Measurements from ENCODE around the gene LRRC10B. TPM values are rescaled to one million over a fixed set of nuclear protein-coding genes. Genes with fewer than 3 reads are reported as not detected.

LRRC10B gene
- total and polyA plus RNA-seq, 2 of the 8 experiments (the other 6 are each of a cell fraction or from before 2014, with no cell fraction given), result 0.47 to 0.71 TPM

DNA sequence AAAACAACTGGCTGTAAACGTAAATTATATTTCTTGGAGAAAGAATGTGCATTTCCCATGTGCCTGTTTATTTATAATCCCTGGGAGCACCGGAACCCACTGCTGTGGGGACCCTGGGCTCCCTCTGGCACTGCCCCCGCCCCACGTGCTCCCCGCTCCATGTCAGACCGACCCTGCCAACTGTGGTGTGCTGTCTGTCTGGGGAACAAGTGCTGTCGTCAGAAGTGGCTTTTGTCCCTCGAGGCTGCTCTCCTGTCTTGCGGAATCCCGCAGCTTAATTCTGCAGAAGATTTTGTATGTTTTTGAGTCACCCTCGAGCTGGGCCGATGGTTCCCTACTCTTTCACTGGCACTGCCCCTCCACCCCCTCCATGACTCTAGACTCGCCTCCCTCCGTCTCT lies 2.4 kb downstream of the LRRC10B start (continued):
- TF ChIP-seq, protein P1, sequence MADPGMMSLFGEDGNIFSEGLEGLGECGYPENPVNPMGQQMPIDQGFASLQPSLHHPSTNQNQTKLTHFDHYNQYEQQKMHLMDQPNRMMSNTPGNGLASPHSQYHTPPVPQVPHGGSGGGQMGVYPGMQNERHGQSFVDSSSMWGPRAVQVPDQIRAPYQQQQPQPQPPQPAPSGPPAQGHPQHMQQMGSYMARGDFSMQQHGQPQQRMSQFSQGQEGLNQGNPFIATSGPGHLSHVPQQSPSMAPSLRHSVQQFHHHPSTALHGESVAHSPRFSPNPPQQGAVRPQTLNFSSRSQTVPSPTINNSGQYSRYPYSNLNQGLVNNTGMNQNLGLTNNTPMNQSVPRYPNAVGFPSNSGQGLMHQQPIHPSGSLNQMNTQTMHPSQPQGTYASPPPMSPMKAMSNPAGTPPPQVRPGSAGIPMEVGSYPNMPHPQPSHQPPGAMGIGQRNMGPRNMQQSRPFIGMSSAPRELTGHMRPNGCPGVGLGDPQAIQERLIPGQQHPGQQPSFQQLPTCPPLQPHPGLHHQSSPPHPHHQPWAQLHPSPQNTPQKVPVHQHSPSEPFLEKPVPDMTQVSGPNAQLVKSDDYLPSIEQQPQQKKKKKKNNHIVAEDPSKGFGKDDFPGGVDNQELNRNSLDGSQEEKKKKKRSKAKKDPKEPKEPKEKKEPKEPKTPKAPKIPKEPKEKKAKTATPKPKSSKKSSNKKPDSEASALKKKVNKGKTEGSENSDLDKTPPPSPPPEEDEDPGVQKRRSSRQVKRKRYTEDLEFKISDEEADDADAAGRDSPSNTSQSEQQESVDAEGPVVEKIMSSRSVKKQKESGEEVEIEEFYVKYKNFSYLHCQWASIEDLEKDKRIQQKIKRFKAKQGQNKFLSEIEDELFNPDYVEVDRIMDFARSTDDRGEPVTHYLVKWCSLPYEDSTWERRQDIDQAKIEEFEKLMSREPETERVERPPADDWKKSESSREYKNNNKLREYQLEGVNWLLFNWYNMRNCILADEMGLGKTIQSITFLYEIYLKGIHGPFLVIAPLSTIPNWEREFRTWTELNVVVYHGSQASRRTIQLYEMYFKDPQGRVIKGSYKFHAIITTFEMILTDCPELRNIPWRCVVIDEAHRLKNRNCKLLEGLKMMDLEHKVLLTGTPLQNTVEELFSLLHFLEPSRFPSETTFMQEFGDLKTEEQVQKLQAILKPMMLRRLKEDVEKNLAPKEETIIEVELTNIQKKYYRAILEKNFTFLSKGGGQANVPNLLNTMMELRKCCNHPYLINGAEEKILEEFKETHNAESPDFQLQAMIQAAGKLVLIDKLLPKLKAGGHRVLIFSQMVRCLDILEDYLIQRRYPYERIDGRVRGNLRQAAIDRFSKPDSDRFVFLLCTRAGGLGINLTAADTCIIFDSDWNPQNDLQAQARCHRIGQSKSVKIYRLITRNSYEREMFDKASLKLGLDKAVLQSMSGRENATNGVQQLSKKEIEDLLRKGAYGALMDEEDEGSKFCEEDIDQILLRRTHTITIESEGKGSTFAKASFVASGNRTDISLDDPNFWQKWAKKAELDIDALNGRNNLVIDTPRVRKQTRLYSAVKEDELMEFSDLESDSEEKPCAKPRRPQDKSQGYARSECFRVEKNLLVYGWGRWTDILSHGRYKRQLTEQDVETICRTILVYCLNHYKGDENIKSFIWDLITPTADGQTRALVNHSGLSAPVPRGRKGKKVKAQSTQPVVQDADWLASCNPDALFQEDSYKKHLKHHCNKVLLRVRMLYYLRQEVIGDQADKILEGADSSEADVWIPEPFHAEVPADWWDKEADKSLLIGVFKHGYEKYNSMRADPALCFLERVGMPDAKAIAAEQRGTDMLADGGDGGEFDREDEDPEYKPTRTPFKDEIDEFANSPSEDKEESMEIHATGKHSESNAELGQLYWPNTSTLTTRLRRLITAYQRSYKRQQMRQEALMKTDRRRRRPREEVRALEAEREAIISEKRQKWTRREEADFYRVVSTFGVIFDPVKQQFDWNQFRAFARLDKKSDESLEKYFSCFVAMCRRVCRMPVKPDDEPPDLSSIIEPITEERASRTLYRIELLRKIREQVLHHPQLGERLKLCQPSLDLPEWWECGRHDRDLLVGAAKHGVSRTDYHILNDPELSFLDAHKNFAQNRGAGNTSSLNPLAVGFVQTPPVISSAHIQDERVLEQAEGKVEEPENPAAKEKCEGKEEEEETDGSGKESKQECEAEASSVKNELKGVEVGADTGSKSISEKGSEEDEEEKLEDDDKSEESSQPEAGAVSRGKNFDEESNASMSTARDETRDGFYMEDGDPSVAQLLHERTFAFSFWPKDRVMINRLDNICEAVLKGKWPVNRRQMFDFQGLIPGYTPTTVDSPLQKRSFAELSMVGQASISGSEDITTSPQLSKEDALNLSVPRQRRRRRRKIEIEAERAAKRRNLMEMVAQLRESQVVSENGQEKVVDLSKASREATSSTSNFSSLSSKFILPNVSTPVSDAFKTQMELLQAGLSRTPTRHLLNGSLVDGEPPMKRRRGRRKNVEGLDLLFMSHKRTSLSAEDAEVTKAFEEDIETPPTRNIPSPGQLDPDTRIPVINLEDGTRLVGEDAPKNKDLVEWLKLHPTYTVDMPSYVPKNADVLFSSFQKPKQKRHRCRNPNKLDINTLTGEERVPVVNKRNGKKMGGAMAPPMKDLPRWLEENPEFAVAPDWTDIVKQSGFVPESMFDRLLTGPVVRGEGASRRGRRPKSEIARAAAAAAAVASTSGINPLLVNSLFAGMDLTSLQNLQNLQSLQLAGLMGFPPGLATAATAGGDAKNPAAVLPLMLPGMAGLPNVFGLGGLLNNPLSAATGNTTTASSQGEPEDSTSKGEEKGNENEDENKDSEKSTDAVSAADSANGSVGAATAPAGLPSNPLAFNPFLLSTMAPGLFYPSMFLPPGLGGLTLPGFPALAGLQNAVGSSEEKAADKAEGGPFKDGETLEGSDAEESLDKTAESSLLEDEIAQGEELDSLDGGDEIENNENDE (IDR thresholded peaks at IDR 0.05; ENCODE audit: insufficient replicate concordance, low read length), result no peak
- no peak for TF ChIP-seq CEBPB (IDR thresholded peaks at IDR 0.05; ENCODE audit: low read depth, low read length)
- no peak for TF ChIP-seq NANOG (IDR thresholded peaks at IDR 0.05; ENCODE audit: insufficient read depth, low read depth, low read length, poor library complexity, severe bottlenecking)
- TF ChIP-seq, protein P2, sequence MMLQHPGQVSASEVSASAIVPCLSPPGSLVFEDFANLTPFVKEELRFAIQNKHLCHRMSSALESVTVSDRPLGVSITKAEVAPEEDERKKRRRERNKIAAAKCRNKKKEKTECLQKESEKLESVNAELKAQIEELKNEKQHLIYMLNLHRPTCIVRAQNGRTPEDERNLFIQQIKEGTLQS (IDR thresholded peaks at IDR 0.05; ENCODE audit: insufficient read depth, low read depth, low read length), result no peak
- no peak for TF ChIP-seq KDM1A (IDR thresholded peaks at IDR 0.05; ENCODE audit: borderline replicate concordance, low read length)
- TF ChIP-seq NRF1 (IDR thresholded peaks at IDR 0.05; ENCODE audit: low read depth, low read length), result no peak
- no peak for TF ChIP-seq RAD21 (IDR thresholded peaks at IDR 0.05 in 1 of 2, conservative IDR thresholded peaks at IDR 0.05 in 1 of 2; ENCODE audit: low read depth in 2 of 2, low read length in 2 of 2)
- TF ChIP-seq CBX5 (IDR thresholded peaks at IDR 0.05; ENCODE audit: low read depth, low read length), result no peak
- TF ChIP-seq KDM4A (IDR thresholded peaks at IDR 0.05; ENCODE audit: low read depth, low read length, severe bottlenecking), result no peak
- no peak for TF ChIP-seq HDAC6 (IDR thresholded peaks at IDR 0.05; ENCODE audit: low read depth, low read length)
- TF ChIP-seq JUND (IDR thresholded peaks at IDR 0.05; ENCODE audit: low read length), result no peak
